A549 treated with ZK216348 at 1 μM for 4 hours (cell line): ENCODE measurements around the gene F10. TPM values are rescaled to one million over a fixed set of nuclear protein-coding genes. Genes with fewer than 3 reads are reported as not detected.

Experiments used
- total RNA-seq: library from RNA; stranded (reverse); fragments of 200-300 nt; extraction: Qiagen RNA extraction; gene quantifications from 5 replicates; pipeline ENCODE4 v1.2.3, GENCODE V29; 2022; ENCODE audit warnings: low read depth

The F10 gene
- total RNA-seq, result not detected in 5 replicates

GRCh38 chr13:113122550-113123225 lies at the start of gene F10:
Gene F10, plus strand, starts transcription at chr13:113122799. Its CDS starts 57 bp downstream, at chr13:113122856.

GRCh38 chr13:113105032-113105920 lies 17.3 kb upstream of the F10 start, which contains the start of gene F7:
Gene F7, plus strand, starts transcription at chr13:113105791. Its CDS starts 51 bp downstream, at chr13:113105842.

DNA sequence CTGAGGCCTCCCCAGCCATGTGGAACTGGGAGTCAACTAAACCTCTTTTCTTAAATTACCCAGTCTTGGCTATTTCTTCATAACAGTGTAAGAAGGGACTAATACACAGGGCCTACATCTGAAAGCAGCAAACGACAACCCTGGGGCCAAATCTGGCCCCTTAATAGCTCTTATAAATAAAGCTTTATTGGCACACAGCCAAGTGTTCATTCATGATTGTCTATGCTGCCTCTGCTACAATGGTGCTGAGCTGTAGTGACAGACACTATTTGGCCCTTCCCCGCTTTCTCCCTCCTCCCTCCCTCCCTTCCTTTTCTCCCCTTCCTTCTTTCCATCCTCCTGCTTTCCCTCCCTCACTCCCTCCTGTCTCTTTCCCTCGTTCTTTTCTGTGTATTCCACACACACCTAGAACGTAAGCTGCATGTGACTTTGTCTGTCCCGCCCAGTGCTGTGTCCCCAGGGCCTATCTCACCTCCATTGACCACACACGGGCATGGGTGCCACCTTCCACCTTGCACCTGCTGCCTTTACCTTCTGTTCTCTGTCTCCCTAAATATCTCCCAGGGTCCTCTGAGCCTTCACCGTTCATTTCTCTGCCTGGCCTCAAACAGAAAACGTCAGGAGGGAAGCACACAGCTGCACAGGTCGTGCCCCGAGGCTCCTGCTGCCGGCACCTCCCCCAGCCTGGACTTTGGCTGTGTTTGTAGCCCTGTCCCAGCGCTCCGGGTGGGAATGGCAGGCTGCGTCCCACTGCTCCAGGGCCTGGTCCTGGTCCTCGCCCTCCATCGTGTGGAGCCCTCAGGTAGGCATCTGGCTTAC lies 35.5 kb downstream of the F10 start, which contains the start of gene PROZ:
Gene PROZ, plus strand, starts transcription at position 720 of the 819 bp plus-strand sequence. Its CDS starts 13 bp downstream, at position 733.

Other genes with a start within 250 kb of the F10 start
- 0.09 to 1.4 TPM (median 0.41 TPM) in 5 replicates for gene MCF2L, start 153.6 kb upstream of the F10 start, total RNA-seq
- 0.07 to 0.13 TPM (median 0.11 TPM) in 5 replicates for gene F7, start 17.0 kb upstream of the F10 start, total RNA-seq
- gene PROZ, start 35.8 kb downstream of the F10 start, total RNA-seq, result not detected in 5 replicates
- gene PCID2, start 85.9 kb downstream of the F10 start, total RNA-seq, result 37.5 to 45.3 TPM (median 43.7 TPM) in 5 replicates
- gene CUL4A, start 86.8 kb downstream of the F10 start, total RNA-seq, result 51.5 to 74.4 TPM (median 57.4 TPM) in 5 replicates
- 71.7 to 100 TPM (median 90.5 TPM) in 5 replicates for gene LAMP1, start 174.4 kb downstream of the F10 start, total RNA-seq
- gene GRTP1, start 241.3 kb downstream of the F10 start, total RNA-seq, result 1.1 to 2.1 TPM (median 1.6 TPM) in 5 replicates